ENCODE data around the gene SF3A1. TPM values are rescaled to one million over a fixed set of nuclear protein-coding genes. Genes with fewer than 3 reads are reported as not detected.
A peak's percentile ranks its signal among the peaks of the same experiment; 100 is the strongest.

The SF3A1 gene
- total RNA-seq, 1 donor from 2014 or later: 190 TPM

- Mint-ChIP-seq H3K27me3 (no peaks in the 10 kb centered on the region), H3K36me3 (peaks cover 14% of the 10 kb centered on the region), H3K4me3 (no peak overlapping the region), H3K27ac (no peak overlapping the region), H3K9me3 (no peaks in the 10 kb centered on the region), H3K4me1 (ENCODE audit: unreplicated experiment) (no peaks in the 10 kb centered on the region)
- TF ChIP-seq CTCF (conservative IDR thresholded peaks at IDR 0.05): no peak
- no peak for DNase-seq (ENCODE audit: extremely low spot score, unreplicated experiment)
Measured at GRCh38 chr22:30332994-30333706, 23.5 kb downstream of the SF3A1 start.

GRCh38 chr22:30332551-30332950 is 24.1 kb downstream of the SF3A1 start:
- H3K9me3 Mint-ChIP-seq: no peaks in the 10 kb centered on the region
- no peak for TF ChIP-seq CTCF (conservative IDR thresholded peaks at IDR 0.05)
- peaks cover 4% of the 10 kb centered on the region for H3K4me1 Mint-ChIP-seq (ENCODE audit: unreplicated experiment)
- H3K4me3 Mint-ChIP-seq: no peak overlapping the region
- peaks cover 14% of the 10 kb centered on the region for H3K36me3 Mint-ChIP-seq
- H3K27ac Mint-ChIP-seq: no peak overlapping the region
- no peaks in the 10 kb centered on the region for H3K27me3 Mint-ChIP-seq
- DNase-seq (ENCODE audit: extremely low spot score, unreplicated experiment): no peak

GRCh38 chr22:30328466-30329049 is 28.1 kb downstream of the SF3A1 start:
- Mint-ChIP-seq H3K9me3 (no peaks in the 10 kb centered on the region), H3K27me3 (no peaks in the 10 kb centered on the region), H3K27ac (peak overlapping the region; percentile 56), H3K4me1 (ENCODE audit: unreplicated experiment) (peaks cover 20% of the 10 kb centered on the region), H3K4me3 (no peak overlapping the region), H3K36me3 (peaks cover 8% of the 10 kb centered on the region)
- no peak for DNase-seq (ENCODE audit: extremely low spot score, unreplicated experiment)
- TF ChIP-seq CTCF (conservative IDR thresholded peaks at IDR 0.05): no peak

GRCh38 chr22:30327864-30328345 is 28.8 kb downstream of the SF3A1 start:
- H3K27me3 Mint-ChIP-seq: no peaks in the 10 kb centered on the region
- no peaks in the 10 kb centered on the region for H3K9me3 Mint-ChIP-seq
- peak overlapping the region; percentile 79 for H3K4me3 Mint-ChIP-seq
- TF ChIP-seq CTCF (conservative IDR thresholded peaks at IDR 0.05): peak; percentile 1
- no peak for DNase-seq (ENCODE audit: extremely low spot score, unreplicated experiment)
- peaks cover 20% of the 10 kb centered on the region for H3K4me1 Mint-ChIP-seq (ENCODE audit: unreplicated experiment)
- H3K36me3 Mint-ChIP-seq: peaks cover 8% of the 10 kb centered on the region
- H3K27ac Mint-ChIP-seq: peak overlapping the region; percentile 87

GRCh38 chr22:30326706-30327362 is 29.9 kb downstream of the SF3A1 start, which contains the start of gene TBC1D10A:
Gene TBC1D10A (minus strand): TSS chr22:30326941. CDS start chr22:30326881, 60 bp downstream.
- TF ChIP-seq CTCF (conservative IDR thresholded peaks at IDR 0.05): no peak
- peak within 1 kb of the TSS; percentile 89 for H3K4me3 Mint-ChIP-seq
- H3K27ac Mint-ChIP-seq: peak within 1 kb of the TSS; percentile 87
- H3K27me3 Mint-ChIP-seq: no peaks in the 10 kb centered on the region
- H3K36me3 Mint-ChIP-seq: peaks cover 5% of the 10 kb centered on the region
- DNase-seq (ENCODE audit: extremely low spot score, unreplicated experiment): peak; percentile 92
- H3K9me3 Mint-ChIP-seq: no peaks in the 10 kb centered on the region
- peaks cover 21% of the 10 kb centered on the region for H3K4me1 Mint-ChIP-seq (ENCODE audit: unreplicated experiment)
